Spleen (tissue), 11 donors: ENCODE measurements around the gene GAREM1. TPM values are rescaled to one million over a fixed set of nuclear protein-coding genes. Genes with fewer than 3 reads are reported as not detected.
"Not testable (repeated sequence)": the region's sequence is repeated elsewhere in the genome, so short reads cannot be mapped to it uniquely, and the experiment has no call there.

Experiments
- DNase-seq: peaks from one replicate; pipeline ENCODE4 v3.0.0-alpha.2; 2020
- H3K27ac ChIP-seq, 8 donors: fragments of 200-600 bp; sonication (generic) in 7 of 8; 1 replicate in 4 of 8; 2 replicates in 4 of 8; pipeline versions ENCODE4 v1.5.0 to v1.8.0; 2016 to 2021; ENCODE audit warnings: inconsistent platforms in 4 of 8, mild to moderate bottlenecking in 4 of 8, moderate library complexity in 1 of 8
- H3K27me3 ChIP-seq, 7 donors: fragments of 200-600 bp; sonication (generic) in 6 of 7; replicated peaks in 1 of 7; 1 replicate in 4 of 7; 2 replicates in 3 of 7; pipeline versions ENCODE4 v1.5.0 to v1.8.0; 2016 to 2021; ENCODE audit warnings: inconsistent platforms in 3 of 7, mild to moderate bottlenecking in 1 of 7
- H3K36me3 ChIP-seq, 6 donors: fragments of 200-600 bp; sonication (generic) in 5 of 6; 1 replicate in 4 of 6; 2 replicates in 2 of 6; pipeline versions ENCODE4 v1.5.0 to v1.8.0; 2016 to 2021; ENCODE audit warnings: inconsistent platforms in 2 of 6
- H3K4me1 ChIP-seq, 6 donors: fragments of 200-600 bp; sonication (generic) in 5 of 6; 1 replicate in 3 of 6; 2 replicates in 3 of 6; pipeline versions ENCODE4 v1.5.0 to v1.8.0; 2016 to 2021; ENCODE audit warnings: inconsistent platforms in 3 of 6
- H3K4me3 ChIP-seq, 8 donors: fragments of 200-600 bp; sonication (generic) in 7 of 8; 1 replicate in 4 of 8; 2 replicates in 4 of 8; pipeline versions ENCODE4 v1.5.0 to v1.8.0; 2016 to 2021; ENCODE audit warnings: inconsistent platforms in 4 of 8, mild to moderate bottlenecking in 4 of 8, moderate library complexity in 2 of 8
- H3K9me3 ChIP-seq, 8 donors: fragments of 200-600 bp; sonication (generic) in 7 of 8; 1 replicate in 4 of 8; 2 replicates in 4 of 8; pipeline versions ENCODE4 v1.5.0 to v1.8.0; 2016 to 2021; ENCODE audit warnings: inconsistent platforms in 4 of 8
- POLR2A ChIP-seq, 3 donors: fragments of 450-650 bp; IDR thresholded peaks; one replicate each; pipeline ENCODE4 v1.5.1; 2017; ENCODE audit warnings: antibody characterized with exemption in 3 of 3, mild to moderate bottlenecking in 1 of 3
- POLR2AphosphoS5 ChIP-seq, 3 donors: sonication (generic); formaldehyde crosslinking; IDR thresholded peaks; one replicate each; pipeline ENCODE4 v1.5.1; 2017; ENCODE audit warnings: antibody characterized with exemption in 3 of 3
- WGBS, 5 donors: extraction: QIAGEN DNeasy Blood & Tissue Kit in 3 of 5; methylation state at CpG; one replicate each; pipeline versions ENCODE4 v1.1.5 to v1.1.7; 2013 to 2018; 5-methylcytosine and 5-hydroxymethylcytosine counted together
- intact Hi-C: fragments of 100-400 bp; cut with DNase I; formaldehyde crosslinking; loops from one replicate; pipeline ENCODE4 v1.15.0; 2023; ENCODE audit warnings: low total_unique reads
- polyA plus RNA-seq, 3 donors: library from polyadenylated mRNA; stranded (reverse); fragments of 200-250 nt; gene quantifications; one replicate each; pipeline ENCODE4 v1.2.1, GENCODE V29; 2013
- total RNA-seq, 7 donors: library from RNA; depleted of rRNA in 3 of 7; stranded (reverse); fragments of >200 nt in 3 of 7; fragmentation: NEBNext Ultra II Directional in 4 of 7; extraction: Animal tissue kit (Norgen Biotek cat#: 25700) in 4 of 7; gene quantifications; one replicate each; pipeline versions ENCODE4 v1.1.0 to v1.2.1, GENCODE V29; 2016 to 2021
- TF ChIP-seq, protein P1 (sequence below), 11 experiments: fragments of 200-600 bp in 7 of 11; fragments of 450-650 bp in 4 of 11; sonication (generic) in 4 of 11; IDR thresholded peaks in 8 of 11; conservative IDR thresholded peaks in 3 of 11; 1 replicate in 7 of 11; 2 replicates in 4 of 11; pipeline versions ENCODE4 v1.4.0 to v1.8.0; 2016 to 2021; ENCODE audit warnings: antibody characterized with exemption in 11 of 11, inconsistent platforms in 4 of 11, mild to moderate bottlenecking in 1 of 11
- donor health status: healthy with polysubstance abuse.
- donor health status: DM: no; HTN: no; CAD: no; lungs with moderate emphysema.
- donor health status: DM: no; HTN: no; CAD: no.
- donor health status: Bipolar disorder and iron deficiency.
- donor health status: healthy.
- donor health status: DM: no; HTN: no; CAD: no.
- donor health status: DM: yes; HTN: yes; CAD: no.

The GAREM1 gene
- total and polyA plus RNA-seq, 10 donors = 0.20 to 8.2 (median 3.5) TPM

GRCh38 chr18:32242395-32242794 is 228.3 kb downstream of the GAREM1 start:
- intact Hi-C loops = no loop called here

DNA sequence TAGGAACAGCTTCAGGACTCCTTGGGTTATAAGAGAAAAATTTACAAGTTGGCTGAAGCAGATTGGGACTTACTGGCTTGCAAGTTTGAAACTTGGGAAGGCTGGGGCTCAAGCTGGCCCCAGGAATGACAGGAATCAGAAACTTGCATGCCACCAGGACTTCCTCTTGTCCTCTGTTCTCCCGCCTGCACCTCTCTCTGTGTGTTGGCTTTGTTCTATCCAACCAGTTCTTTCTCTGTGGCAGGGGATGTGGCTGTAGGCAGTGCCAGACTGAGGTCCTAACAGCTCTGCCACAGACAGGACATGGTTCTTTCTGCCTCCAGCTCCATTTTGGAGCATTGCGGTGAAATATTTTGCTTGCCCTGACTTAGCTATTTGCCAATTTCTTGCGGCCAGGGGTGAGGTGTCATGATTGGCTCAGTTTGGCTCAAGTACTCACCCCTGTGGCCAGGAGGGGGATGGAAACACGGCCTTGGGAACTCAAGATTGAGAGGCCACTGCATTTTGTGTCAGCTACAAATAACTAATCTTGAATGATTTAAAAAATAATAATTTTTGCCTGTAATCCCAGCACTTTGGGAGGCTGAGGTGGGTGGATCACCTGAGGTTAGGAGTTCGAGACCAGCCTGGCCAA is 231.9 kb downstream of the GAREM1 start:
- H3K27ac ChIP-seq = no peak overlapping the region
- H3K36me3 ChIP-seq = no peaks in the 10 kb centered on the region
- no peak for DNase-seq
- WGBS, 5 donors = 81 to 92% (median 87%) methylated on average over 5 of the region's 5 CpGs
- peaks cover 0 to 4% (median under 1%) of the 10 kb centered on the region in 8 donors for H3K9me3 ChIP-seq
- TF ChIP-seq, protein P1, sequence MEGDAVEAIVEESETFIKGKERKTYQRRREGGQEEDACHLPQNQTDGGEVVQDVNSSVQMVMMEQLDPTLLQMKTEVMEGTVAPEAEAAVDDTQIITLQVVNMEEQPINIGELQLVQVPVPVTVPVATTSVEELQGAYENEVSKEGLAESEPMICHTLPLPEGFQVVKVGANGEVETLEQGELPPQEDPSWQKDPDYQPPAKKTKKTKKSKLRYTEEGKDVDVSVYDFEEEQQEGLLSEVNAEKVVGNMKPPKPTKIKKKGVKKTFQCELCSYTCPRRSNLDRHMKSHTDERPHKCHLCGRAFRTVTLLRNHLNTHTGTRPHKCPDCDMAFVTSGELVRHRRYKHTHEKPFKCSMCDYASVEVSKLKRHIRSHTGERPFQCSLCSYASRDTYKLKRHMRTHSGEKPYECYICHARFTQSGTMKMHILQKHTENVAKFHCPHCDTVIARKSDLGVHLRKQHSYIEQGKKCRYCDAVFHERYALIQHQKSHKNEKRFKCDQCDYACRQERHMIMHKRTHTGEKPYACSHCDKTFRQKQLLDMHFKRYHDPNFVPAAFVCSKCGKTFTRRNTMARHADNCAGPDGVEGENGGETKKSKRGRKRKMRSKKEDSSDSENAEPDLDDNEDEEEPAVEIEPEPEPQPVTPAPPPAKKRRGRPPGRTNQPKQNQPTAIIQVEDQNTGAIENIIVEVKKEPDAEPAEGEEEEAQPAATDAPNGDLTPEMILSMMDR (IDR thresholded peaks at IDR 0.05 in 8 of 11, conservative IDR thresholded peaks at IDR 0.05 in 3 of 11) = no peak
- TF ChIP-seq POLR2A (IDR thresholded peaks at IDR 0.05) = no peak
- TF ChIP-seq POLR2AphosphoS5 (IDR thresholded peaks at IDR 0.05) = no peak
- H3K27me3 ChIP-seq = no peaks in the 10 kb centered on the region
- H3K4me1 ChIP-seq = no peaks in the 10 kb centered on the region
- intact Hi-C loops = no loop called here
- H3K4me3 ChIP-seq = no peak overlapping the region

More at GRCh38 chr18:32242395-32242794, 228.3 kb downstream of the GAREM1 start:
- H3K9me3 ChIP-seq = no peaks in the 10 kb centered on the region
- TF ChIP-seq POLR2A (IDR thresholded peaks at IDR 0.05) (no peak), POLR2AphosphoS5 (IDR thresholded peaks at IDR 0.05) (no peak)
- TF ChIP-seq, protein P1 (IDR thresholded peaks at IDR 0.05 in 8 of 11, conservative IDR thresholded peaks at IDR 0.05 in 3 of 11) = no peak
- DNase-seq = no peak
- no peak overlapping the region for H3K4me3 ChIP-seq
- no peak overlapping the region for H3K27ac ChIP-seq
- H3K27me3 ChIP-seq = no peaks in the 10 kb centered on the region
- no peaks in the 10 kb centered on the region for H3K4me1 ChIP-seq
- no peaks in the 10 kb centered on the region for H3K36me3 ChIP-seq
- WGBS, 5 donors = 65 to 95% (median 83%) methylated on average over 2 of the region's 2 CpGs

DNA sequence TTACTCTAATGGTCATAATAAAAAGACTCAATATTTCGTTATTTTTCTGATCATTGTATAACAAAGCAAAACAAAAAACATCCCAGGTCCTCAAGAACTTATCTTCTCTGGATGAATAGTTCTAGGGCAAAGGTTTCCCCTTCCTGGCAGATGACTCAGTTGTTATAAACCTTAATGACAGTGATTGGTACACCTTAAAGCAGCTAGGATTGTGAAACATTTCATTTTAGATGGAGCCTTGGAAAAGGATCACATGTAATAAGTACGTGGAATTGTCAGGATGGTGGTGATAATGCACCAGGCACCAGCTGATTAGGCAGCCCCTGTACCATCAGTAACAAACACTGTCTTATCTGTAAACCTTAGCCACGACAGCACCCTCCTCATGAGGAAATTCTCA is 233.6 kb downstream of the GAREM1 start:
- H3K9me3 ChIP-seq = peaks cover 0 to 8% (median 3%) of the 10 kb centered on the region in 8 donors
- no peaks in the 10 kb centered on the region for H3K27me3 ChIP-seq
- no peaks in the 10 kb centered on the region for H3K36me3 ChIP-seq
- H3K4me1 ChIP-seq = no peaks in the 10 kb centered on the region
- no peak for TF ChIP-seq POLR2AphosphoS5 (IDR thresholded peaks at IDR 0.05)
- TF ChIP-seq POLR2A (IDR thresholded peaks at IDR 0.05) = no peak
- TF ChIP-seq, protein P1 (IDR thresholded peaks at IDR 0.05 in 8 of 11, conservative IDR thresholded peaks at IDR 0.05 in 3 of 11) = no peak
- 54 to 75% (median 65%) methylated on average over 3 of the region's 3 CpGs for WGBS, 5 donors
- H3K4me3 ChIP-seq = no peak overlapping the region
- DNase-seq = no peak
- H3K27ac ChIP-seq = no peak overlapping the region
- intact Hi-C loops = no loop called here

DNA sequence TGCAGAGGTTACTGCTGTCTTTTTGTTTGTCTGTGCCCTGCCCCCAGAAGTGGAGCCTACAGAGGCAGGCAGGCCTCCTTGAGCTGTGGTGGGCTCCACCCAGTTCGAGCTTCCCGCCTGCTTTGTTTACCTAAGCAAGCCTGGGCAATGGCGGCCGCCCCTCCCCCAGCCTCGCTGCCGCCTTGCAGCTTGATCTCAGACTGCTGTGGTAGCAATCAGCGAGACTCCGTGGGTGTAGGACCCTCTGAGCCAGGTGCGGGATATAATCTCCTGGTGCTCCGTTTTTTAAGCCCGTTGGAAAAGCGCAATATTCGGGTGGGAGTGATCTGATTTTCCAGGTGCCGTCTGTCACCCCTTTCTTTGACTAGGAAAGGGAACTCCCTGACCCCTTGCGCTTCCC is 237.3 kb downstream of the GAREM1 start:
- WGBS, 5 donors = 94 to 99% (median 96%) methylated on average over 12 to 15 of the region's 15 CpGs
- H3K27ac ChIP-seq, H3K9me3 ChIP-seq, H3K4me1 ChIP-seq, H3K36me3 ChIP-seq, H3K4me3 ChIP-seq, DNase-seq, H3K27me3 ChIP-seq, intact Hi-C loops: not testable (repeated sequence)
